ENCODE data around the gene PCGF1.
A peak's percentile ranks its signal among the peaks of the same experiment; 100 is the strongest.

PCGF1 gene

DNA sequence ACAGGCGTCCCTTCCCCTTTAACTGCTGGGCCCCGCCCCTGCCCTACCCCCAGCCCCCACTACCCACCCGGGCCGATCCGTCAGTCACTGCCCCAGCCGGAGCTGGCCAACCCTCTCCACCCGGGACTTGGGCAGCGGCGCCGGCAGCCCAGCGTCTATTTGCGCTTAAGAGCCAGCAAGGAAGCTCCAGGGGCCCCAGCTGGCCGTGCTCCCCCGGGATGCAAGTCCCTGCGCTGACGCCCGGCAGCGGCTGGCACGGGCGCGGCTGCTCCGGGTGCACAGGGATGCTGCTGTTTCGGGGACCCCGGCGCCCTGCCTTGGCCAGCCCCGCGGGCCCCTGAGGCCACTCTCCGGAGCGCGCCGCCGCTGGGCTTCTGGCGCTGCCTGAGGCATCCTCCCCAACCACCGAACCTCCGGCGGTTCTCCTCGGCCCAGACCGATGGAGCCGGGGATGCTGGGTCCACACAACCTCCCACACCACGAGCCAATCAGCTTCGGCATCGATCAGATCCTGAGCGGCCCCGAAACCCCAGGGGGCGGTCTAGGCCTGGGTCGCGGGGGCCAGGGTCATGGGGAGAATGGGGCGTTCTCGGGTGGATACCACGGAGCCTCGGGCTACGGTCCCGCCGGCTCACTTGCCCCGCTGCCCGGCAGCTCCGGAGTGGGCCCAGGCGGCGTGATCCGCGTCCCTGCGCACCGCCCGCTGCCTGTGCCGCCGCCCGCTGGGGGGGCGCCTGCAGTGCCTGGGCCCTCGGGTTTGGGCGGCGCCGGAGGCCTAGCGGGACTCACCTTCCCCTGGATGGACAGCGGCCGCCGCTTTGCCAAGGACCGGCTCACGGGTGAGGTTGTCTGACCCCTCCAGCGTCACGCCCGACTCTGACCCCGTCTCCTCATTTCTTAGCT, 7.1 kb upstream of the PCGF1 start, which contains the start of gene TLX2:
TSS of gene TLX2 (plus strand) at position 83 of the 903 bp plus-strand sequence. CDS start at position 440, 357 bp downstream.
- H3K4me3 ChIP-seq (ENCODE audit: low read length), result no peak within 1 kb of the TSS
- TF ChIP-seq, protein P1, sequence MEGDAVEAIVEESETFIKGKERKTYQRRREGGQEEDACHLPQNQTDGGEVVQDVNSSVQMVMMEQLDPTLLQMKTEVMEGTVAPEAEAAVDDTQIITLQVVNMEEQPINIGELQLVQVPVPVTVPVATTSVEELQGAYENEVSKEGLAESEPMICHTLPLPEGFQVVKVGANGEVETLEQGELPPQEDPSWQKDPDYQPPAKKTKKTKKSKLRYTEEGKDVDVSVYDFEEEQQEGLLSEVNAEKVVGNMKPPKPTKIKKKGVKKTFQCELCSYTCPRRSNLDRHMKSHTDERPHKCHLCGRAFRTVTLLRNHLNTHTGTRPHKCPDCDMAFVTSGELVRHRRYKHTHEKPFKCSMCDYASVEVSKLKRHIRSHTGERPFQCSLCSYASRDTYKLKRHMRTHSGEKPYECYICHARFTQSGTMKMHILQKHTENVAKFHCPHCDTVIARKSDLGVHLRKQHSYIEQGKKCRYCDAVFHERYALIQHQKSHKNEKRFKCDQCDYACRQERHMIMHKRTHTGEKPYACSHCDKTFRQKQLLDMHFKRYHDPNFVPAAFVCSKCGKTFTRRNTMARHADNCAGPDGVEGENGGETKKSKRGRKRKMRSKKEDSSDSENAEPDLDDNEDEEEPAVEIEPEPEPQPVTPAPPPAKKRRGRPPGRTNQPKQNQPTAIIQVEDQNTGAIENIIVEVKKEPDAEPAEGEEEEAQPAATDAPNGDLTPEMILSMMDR (IDR thresholded peaks at IDR 0.05; ENCODE audit: insufficient read depth, low read depth, low read length, missing control alignments), result no peak
- DNase-seq (ENCODE audit: low read depth), result peak; percentile 28

DNA sequence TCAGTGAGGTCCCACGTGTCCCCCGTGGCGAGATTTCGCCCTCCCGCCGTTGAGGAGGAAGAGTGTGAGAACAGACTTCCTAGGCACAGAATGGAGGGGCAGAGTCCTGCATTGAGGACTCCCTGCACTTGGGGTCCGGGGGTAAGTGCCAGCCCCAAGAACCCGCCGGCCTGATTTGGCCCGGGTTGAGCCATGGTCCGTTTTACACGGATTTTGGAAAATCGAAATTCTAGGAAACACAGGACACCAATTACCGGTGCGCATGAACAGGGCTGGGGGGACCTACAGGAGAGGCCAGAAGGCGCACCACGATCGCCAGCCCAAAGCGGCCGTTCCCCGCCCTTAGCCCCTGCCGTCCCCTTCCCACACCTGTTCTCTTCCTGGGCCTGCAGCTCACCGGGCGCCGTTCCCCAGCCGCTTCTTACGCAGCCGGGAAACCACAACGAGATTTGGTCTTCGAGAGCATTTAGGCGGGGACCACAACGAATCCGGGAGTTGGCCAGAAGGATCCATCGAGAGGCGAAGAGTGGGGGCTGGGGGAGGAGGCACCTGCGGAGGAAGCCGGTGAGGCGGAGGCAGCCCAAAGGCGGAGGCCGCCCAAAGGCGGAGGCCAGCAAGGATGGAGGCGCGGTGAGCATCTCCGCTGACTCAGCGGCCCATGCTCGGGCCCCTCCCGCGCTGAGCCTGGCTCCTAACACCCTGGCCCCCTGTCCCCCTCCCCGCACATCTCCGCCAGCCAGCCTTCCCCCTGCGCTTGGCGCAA, 6.3 kb upstream of the PCGF1 start:
- DNase-seq (ENCODE audit: low read depth), result peak; percentile 39
- TF ChIP-seq, protein P1 (IDR thresholded peaks at IDR 0.05; ENCODE audit: insufficient read depth, low read depth, low read length, missing control alignments), result no peak
- no peak overlapping the region for H3K4me3 ChIP-seq (ENCODE audit: low read length)

DNA sequence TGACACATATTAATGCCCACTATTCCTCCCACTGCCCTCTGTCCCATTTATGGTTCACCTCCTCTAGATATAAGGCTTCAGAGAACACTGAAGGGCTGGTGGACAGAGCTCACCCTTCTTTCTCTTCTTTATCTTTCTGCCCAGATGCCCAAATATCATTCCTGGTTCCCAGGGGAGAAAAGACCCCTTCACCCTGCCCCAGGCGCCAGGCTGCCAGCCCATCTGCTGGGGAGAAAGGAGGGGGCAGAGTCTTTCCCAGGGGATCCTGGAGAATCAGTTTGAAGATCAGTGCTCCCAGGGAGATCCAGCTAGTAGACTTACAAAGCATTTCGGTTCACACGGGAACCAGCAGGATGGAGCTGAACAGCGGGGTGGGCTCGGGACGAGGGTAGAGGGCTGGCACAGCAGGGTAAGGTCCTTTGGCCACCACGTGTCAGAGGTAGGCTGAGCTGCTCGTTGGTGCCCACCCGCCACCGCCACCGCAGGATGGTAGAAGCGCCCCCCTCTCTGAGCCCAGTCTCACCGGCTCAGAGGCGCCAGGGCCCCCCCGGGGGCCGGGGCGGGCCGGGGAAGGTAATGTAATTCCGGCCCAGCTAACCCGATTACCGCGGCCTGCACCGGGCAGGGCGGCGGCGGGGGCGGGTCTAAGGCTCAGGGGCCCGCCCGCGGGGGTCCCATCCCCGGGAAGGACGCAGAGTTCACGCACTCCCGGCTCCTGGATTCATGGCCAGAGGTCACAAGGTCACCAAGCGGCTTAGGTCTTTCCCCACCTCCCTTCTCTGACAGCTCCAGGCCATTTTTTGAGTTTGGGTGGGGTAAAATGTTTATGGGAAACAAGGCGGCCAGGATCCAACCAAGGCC, 5.5 kb upstream of the PCGF1 start:
- TF ChIP-seq, protein P1 (IDR thresholded peaks at IDR 0.05; ENCODE audit: insufficient read depth, low read depth, low read length, missing control alignments), result no peak
- no peak overlapping the region for H3K4me3 ChIP-seq (ENCODE audit: low read length)
- no peak for DNase-seq (ENCODE audit: low read depth)

DNA sequence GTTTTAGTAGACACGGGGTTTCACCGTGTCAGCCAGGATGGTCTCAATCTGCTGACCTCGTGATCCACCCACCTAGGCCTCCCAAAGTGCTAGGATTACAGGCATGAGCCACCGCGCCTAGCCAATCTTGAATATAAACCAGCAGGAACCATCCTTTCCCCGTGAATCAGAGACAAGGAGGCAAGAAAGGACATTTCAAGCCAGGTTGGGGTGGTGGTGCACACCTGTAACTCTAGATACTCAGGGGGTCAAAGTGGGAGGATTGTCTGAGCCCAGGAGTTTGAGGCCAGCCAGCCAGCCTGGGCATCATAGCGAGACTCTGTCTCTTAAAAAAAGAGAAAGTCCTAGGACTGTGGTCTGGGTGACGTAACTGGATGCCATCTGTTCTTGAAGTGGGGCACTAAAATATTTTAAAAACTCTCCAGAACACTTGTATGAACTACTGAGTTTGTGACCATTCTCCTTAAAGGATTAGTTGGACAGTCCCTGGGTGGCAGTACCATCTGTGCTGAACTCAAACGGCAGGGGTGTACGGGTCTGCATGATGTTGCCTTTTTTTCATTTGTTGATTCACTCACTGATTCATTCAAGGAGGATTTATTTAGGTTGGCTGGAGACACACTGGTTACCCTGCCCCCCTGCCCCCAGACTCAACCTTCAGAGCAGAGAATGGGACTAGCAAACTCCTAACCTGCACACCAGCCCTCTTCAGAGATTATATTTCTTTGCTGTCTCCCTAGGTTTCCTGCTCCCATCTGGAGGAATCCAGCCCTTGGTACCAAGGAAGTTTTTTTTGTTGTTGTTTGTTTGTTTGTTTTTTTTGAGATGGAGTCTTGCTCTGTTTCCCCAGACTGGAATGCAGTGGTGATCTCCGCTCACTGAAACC, 3.9 kb upstream of the PCGF1 start:
- no peak overlapping the region for H3K4me3 ChIP-seq (ENCODE audit: low read length)
- TF ChIP-seq, protein P1 (IDR thresholded peaks at IDR 0.05; ENCODE audit: insufficient read depth, low read depth, low read length, missing control alignments), result no peak
- no peak for DNase-seq (ENCODE audit: low read depth)

DNA sequence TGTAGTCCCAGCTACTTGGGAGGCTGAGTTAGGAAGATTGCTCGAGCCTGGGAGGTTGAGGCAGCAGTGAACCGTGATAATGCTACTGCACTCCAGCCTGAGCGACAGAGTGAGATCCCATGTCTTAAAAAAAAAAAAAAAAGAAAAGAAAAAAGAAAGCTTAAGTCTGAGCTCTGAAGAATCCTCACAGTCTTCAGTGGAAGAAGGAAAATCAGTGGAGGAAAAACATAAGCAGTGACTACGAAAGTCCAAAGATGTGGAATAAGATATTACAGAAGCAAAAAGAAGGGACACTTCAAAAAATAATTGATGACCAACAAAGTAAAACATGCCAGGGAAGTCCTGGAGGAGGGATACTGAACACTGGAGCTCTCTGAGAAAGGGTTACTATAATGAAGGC, 2.8 kb upstream of the PCGF1 start:
- TF ChIP-seq, protein P1 (IDR thresholded peaks at IDR 0.05; ENCODE audit: insufficient read depth, low read depth, low read length, missing control alignments), result no peak
- H3K4me3 ChIP-seq (ENCODE audit: low read length), result no peak overlapping the region
- DNase-seq (ENCODE audit: low read depth), result no peak
